Adrenal gland (tissue), 12 donors: ENCODE data around the gene CFAP99. TPM values are rescaled to one million over a fixed set of nuclear protein-coding genes. Genes with fewer than 3 reads are reported as not detected.

Experiments
- DNase-seq, 7 donors: peaks; one replicate each; pipeline ENCODE4 v3.0.0-alpha.2; 2019 to 2020
- H3K27ac ChIP-seq, 5 donors: fragments of 200-600 bp; sonication (generic) in 4 of 5; 1 replicate in 3 of 5; 2 replicates in 2 of 5; pipeline versions ENCODE4 v1.5.1 to v1.8.0; 2016 to 2020; ENCODE audit warnings: mild to moderate bottlenecking in 1 of 5
- H3K27me3 ChIP-seq: fragments of 200-600 bp; 2 replicates; pipeline ENCODE4 v1.8.0; 2021
- H3K36me3 ChIP-seq, 2 donors: fragments of 200-600 bp; replicated peaks in 1 of 2; 1 replicate in 1 of 2; 2 replicates in 1 of 2; pipeline versions ENCODE4 v1.5.1 to v1.8.0; 2018 to 2022
- H3K4me1 ChIP-seq, 2 donors: fragments of 200-600 bp; replicated peaks in 1 of 2; 1 replicate in 1 of 2; 2 replicates in 1 of 2; pipeline versions ENCODE4 v1.5.1 to v1.8.0; 2018 to 2021
- H3K4me3 ChIP-seq, 4 donors: fragments of 200-600 bp; sonication (generic) in 3 of 4; one replicate each; pipeline ENCODE4 v1.5.1; 2016 to 2018
- H3K9me3 ChIP-seq, 3 donors: fragments of 200-600 bp; sonication (generic) in 1 of 3; replicated peaks in 1 of 3; 1 replicate in 2 of 3; 2 replicates in 1 of 3; pipeline versions ENCODE4 v1.5.1 to v1.8.0; 2016 to 2021
- CTCF ChIP-seq, 6 experiments: fragments of 450-650 bp in 4 of 6; fragments of 200-600 bp in 2 of 6; sonication (generic) in 1 of 6; IDR thresholded peaks; 1 replicate in 5 of 6; 2 replicates in 1 of 6; pipeline versions ENCODE4 v1.5.1 to v1.8.0; 2016 to 2021; ENCODE audit warnings: antibody characterized with exemption in 6 of 6, mild to moderate bottlenecking in 2 of 6, moderate library complexity in 1 of 6
- POLR2A ChIP-seq, 2 donors: fragments of 450-650 bp; IDR thresholded peaks; one replicate each; pipeline ENCODE4 v1.6.1; 2017; ENCODE audit warnings: antibody characterized with exemption in 2 of 2, mild to moderate bottlenecking in 2 of 2, moderate library complexity in 1 of 2
- WGBS, 4 donors: extraction: QIAGEN DNeasy Blood & Tissue Kit in 2 of 4; methylation state at CpG; one replicate each; pipeline versions ENCODE4 v1.1.5 to v1.1.7; 2013 to 2017; 5-methylcytosine and 5-hydroxymethylcytosine counted together
- intact Hi-C, 2 donors: fragments of 100-400 bp; cut with DNase I; formaldehyde crosslinking; loops; one replicate each; pipeline versions ENCODE4 v1.14.1 to v1.15.0; 2022 to 2023
- polyA plus RNA-seq, 3 donors: library from polyadenylated mRNA; stranded (reverse); fragments of 200-250 nt in 2 of 3; fragments of 350-450 nt in 1 of 3; fragmentation: Illumina TruSeq in 1 of 3; extraction: RNeasy Lipid Tissue Mini Kit (QIAGEN cat#74804) in 1 of 3; gene quantifications; one replicate each; pipeline ENCODE4 v1.2.3, GENCODE V29; 2013 to 2014
- total RNA-seq, 9 donors: library from RNA; depleted of rRNA in 4 of 9; stranded (reverse); fragments of >200 nt in 4 of 9; fragments of 120-200 nt in 1 of 9; fragmentation: NEBNext Ultra II Directional in 1 of 9; extraction: Animal tissue kit (Norgen Biotek cat#: 25700) in 1 of 9; gene quantifications; one replicate each; pipeline versions ENCODE4 v1.1.0 to v1.2.4, GENCODE V29; 2013 to 2023
- donor health status: healthy with polysubstance abuse.
- donor health status: Bipolar disorder and iron deficiency.
- donor health status: DM: yes; HTN: yes; CAD: no.
- donor health status: DM: no; HTN: no; CAD: no.
- donor health status: DM: no; HTN: no; CAD: no.
- donor health status: DM: yes; HTN: yes; CAD: no.

Gene CFAP99
- total and polyA plus RNA-seq, 12 donors = 0.18 to 5.0 (median 3.2) TPM

- peak; percentile 18 to 50 for TF ChIP-seq POLR2A (IDR thresholded peaks at IDR 0.05)
- no peak for TF ChIP-seq CTCF (IDR thresholded peaks at IDR 0.05)
- no peaks in the 10 kb centered on the region for H3K36me3 ChIP-seq
- H3K27ac ChIP-seq = peak within 1 kb of the TSS in 3 of 5 donors; percentile 35 to 72 (median 68)
- peak within 1 kb of the TSS in 2 of 4 donors; percentile 44 to 86 for H3K4me3 ChIP-seq
- H3K9me3 ChIP-seq = no peaks in the 10 kb centered on the region
- H3K4me1 ChIP-seq = peaks cover 20 to 28% of the 10 kb centered on the region in 2 donors
- WGBS, 4 donors = 0 to 2% (median 1%) methylated on average over 23 to 90 of the region's 90 CpGs
- DNase-seq = peak in 5 of 7 donors; percentile 31 to 63 (median 48)
- intact Hi-C loops = no loop called here
- H3K27me3 ChIP-seq = no peaks in the 10 kb centered on the region
These were observed 748 bp upstream of the CFAP99 start, which contains the start of gene ZFYVE28 for GRCh38 chr4:2417765-2418649. TSS of gene ZFYVE28 (minus strand) at chr4:2418645. CDS start at chr4:2418323, 322 bp downstream.

- intact Hi-C loops = no loop called here
- DNase-seq = peak; percentile 48 to 91 (median 80)
- H3K4me1 ChIP-seq = peaks cover 11 to 14% of the 10 kb centered on the region in 2 donors
- peak overlapping the region in 1 of 4 donors; percentile 86 for H3K4me3 ChIP-seq
- no peaks in the 10 kb centered on the region for H3K9me3 ChIP-seq
- TF ChIP-seq CTCF (IDR thresholded peaks at IDR 0.05) (no peak), POLR2A (IDR thresholded peaks at IDR 0.05) (no peak)
- peak overlapping the region in 2 of 5 donors; percentile 25 to 63 for H3K27ac ChIP-seq
- H3K27me3 ChIP-seq = no peaks in the 10 kb centered on the region
- WGBS, 4 donors = 23 to 33% (median 29%) methylated on average over 9 of the region's 9 CpGs
- no peaks in the 10 kb centered on the region for H3K36me3 ChIP-seq
These were observed 1.1 kb downstream of the CFAP99 start for GRCh38 chr4:2419814-2420213.

GRCh38 chr4:2421928-2422327, 3.2 kb downstream of the CFAP99 start:
- Histone ChIP-seq H3K9me3 (no peaks in the 10 kb centered on the region), H3K27me3 (no peaks in the 10 kb centered on the region), H3K27ac (no peak overlapping the region), H3K4me1 (peaks cover 11 to 14% of the 10 kb centered on the region in 2 donors), H3K4me3 (no peak overlapping the region), H3K36me3 (no peaks in the 10 kb centered on the region)
- intact Hi-C loops = no loop called here
- TF ChIP-seq POLR2A (IDR thresholded peaks at IDR 0.05) = no peak
- no peak for TF ChIP-seq CTCF (IDR thresholded peaks at IDR 0.05)
- DNase-seq = no peak
- 86 to 89% (median 88%) methylated on average over 6 of the region's 6 CpGs for WGBS, 4 donors

GRCh38 chr4:2423066-2423465, 4.3 kb downstream of the CFAP99 start:
- H3K4me3 ChIP-seq = no peak overlapping the region
- WGBS, 4 donors = 60 to 96% (median 81%) methylated on average over 1 to 4 of the region's 4 CpGs; no CpG with 5 or more reads in 1 of the 4 donors
- peaks cover 11 to 14% of the 10 kb centered on the region in 2 donors for H3K4me1 ChIP-seq
- intact Hi-C loops = no loop called here
- DNase-seq = no peak
- H3K9me3 ChIP-seq = no peaks in the 10 kb centered on the region
- H3K36me3 ChIP-seq = no peaks in the 10 kb centered on the region
- no peak overlapping the region for H3K27ac ChIP-seq
- H3K27me3 ChIP-seq = no peaks in the 10 kb centered on the region
- TF ChIP-seq CTCF (IDR thresholded peaks at IDR 0.05) (no peak), POLR2A (IDR thresholded peaks at IDR 0.05) (no peak)
